Measurements from ENCODE around the gene ATL2. TPM values are rescaled to one million over a fixed set of nuclear protein-coding genes. Genes with fewer than 3 reads are reported as not detected.
"Not testable (repeated sequence)": the region's sequence is repeated elsewhere in the genome, so short reads cannot be mapped to it uniquely, and the experiment has no call there.

Gene ATL2
- total RNA-seq, 1 donor from 2014 or later = 139 TPM

GRCh38 chr2:38281095-38281742 is 95.9 kb downstream of the ATL2 start:
- Histone ChIP-seq H3K4me3 (ENCODE audit: low read depth, low read length) (no peak overlapping the region), H3K36me3 (ENCODE audit: control insufficient read depth, insufficient read depth, low read length) (no peaks in the 10 kb centered on the region), H3K27me3 (ENCODE audit: control insufficient read depth, insufficient read depth, low read length) (no peaks in the 10 kb centered on the region)
- DNase-seq (ENCODE audit: low read depth) (no peak), FAIRE-seq (no peak)
- no peak for TF ChIP-seq CTCF (IDR thresholded peaks at IDR 0.05; ENCODE audit: insufficient read depth, low read length, severe bottlenecking)

DNA sequence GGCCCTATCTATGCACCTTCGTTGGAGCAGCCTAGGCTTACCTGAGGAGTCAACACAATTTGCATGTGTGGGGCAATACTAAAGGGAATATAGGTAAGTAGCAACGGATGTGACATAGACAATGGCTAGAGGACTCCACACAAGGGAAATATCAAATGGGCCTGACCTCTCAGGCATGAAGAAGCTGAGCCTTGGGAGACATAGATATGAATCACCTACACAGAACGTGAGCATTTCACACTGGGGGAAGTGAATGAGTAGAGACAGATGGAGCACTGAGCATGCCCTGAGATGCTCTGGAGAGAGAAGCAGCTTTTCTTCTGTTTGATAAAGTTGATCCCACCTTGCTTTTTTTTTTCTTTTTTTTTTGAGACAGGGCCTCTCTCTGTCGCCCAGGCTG is 97.9 kb downstream of the ATL2 start:
- FAIRE-seq (no peak), DNase-seq (ENCODE audit: low read depth) (peak; percentile 21)
- no peaks in the 10 kb centered on the region for H3K36me3 ChIP-seq (ENCODE audit: control insufficient read depth, insufficient read depth, low read length)
- H3K27me3 ChIP-seq (ENCODE audit: control insufficient read depth, insufficient read depth, low read length) = no peaks in the 10 kb centered on the region
- no peak for TF ChIP-seq CTCF (IDR thresholded peaks at IDR 0.05; ENCODE audit: insufficient read depth, low read length, severe bottlenecking)
- H3K4me3 ChIP-seq (ENCODE audit: low read depth, low read length) = no peak overlapping the region

DNA sequence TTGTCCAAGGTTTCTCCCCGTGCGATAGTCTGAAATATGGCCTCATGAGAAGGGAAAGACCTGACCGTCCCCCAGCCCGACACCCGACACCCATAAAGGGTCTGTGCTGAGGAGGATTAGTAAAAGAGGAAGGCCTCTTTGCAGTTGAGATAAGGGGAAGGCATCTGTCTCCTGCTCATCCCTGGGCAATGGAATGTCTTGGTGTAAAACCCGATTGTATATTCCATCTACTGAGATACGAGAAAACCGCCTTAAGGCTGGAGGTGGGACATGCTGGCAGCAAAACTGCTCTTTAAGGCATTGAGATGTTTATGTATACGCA is 99.0 kb downstream of the ATL2 start:
- not testable (repeated sequence) for H3K36me3 ChIP-seq (ENCODE audit: control insufficient read depth, insufficient read depth, low read length); FAIRE-seq; DNase-seq (ENCODE audit: low read depth); H3K27me3 ChIP-seq (ENCODE audit: control insufficient read depth, insufficient read depth, low read length); H3K4me3 ChIP-seq (ENCODE audit: low read depth, low read length)

DNA sequence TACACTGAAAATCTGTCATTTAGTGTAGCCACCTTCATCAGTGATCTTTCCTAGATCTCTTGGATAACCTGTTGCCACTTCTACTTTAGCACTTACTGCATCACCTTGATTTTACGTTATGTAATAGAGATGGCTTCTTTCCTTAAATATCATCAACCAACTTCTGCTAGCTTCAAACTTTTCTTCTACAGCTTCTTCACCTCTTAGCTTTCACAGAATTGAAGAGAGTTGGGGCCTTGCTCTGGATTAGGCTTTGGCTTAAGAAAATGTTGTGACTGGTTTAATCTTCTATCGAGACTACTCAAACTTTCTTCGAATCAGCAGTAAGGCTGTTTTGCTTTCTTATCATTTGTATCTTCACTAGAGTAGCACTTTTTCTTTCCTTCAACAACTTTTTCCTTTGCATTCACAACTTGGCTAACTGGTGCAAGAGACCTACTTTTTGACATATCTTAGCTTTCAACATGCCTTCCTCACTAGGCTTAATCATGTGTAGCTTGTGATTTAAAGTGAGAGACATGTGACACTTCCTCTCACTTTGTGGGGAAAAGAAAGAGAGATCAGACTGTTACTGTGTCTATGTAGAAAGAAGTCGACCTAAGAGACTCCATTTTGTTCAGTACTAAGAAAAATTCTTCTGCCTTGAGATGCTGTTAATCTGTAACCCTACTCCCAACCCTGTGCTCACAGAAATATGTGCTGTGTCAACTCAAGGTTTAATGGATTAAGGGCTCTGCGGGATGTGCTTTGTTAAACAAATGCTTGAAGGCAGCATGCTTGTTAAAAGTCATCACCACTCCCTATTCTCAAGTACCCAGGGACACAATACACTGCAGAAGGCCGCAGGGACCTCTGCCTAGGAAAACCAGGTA is 99.6 kb downstream of the ATL2 start:
- FAIRE-seq = no peak
- TF ChIP-seq CTCF (IDR thresholded peaks at IDR 0.05; ENCODE audit: insufficient read depth, low read length, severe bottlenecking) = no peak

DNA sequence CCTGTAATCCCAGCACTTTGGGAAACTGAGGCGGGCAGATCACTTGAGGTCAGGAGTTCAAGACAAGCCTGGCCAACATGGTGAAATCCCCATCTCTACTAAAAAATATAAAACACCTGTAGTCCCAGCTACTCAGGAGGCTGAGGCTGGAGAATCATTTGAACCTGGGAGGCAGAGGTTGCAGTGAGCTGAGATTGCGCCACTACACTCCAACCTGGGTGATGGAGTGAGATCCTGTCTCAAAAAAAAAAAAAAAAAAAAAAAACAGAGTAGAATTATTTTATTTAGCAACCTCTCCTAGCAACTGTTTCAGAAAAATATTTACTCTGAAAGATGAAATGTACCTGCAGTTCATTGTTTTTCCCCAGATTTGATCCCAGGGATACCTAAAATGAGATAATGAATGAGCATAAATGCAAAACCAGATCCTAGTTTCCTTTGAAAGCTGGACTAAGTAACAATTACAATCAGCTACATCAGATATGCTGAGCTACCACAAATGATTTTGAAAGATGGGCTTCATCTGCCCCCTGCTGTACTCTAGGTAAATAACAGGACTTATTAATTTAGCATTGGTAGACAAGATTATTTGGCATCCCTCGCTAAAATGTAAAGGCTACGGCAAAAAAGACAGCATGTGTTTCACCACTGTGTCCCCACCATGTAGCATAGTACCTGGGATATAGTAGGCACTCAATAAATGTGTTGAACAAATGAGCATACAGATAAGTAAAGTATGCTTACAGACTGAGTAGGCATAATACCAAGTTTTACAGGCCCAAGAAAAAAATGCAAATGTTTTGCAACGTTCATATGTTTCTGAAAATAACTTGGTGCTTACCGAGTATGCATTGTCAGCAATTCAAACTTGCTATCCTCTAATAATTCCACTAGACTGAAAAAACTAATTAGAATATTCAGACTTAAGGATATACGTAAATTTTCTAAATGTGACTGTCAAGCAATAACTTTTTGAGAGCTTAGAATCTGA is 102.5 kb downstream of the ATL2 start:
- FAIRE-seq (no peak), DNase-seq (ENCODE audit: low read depth) (peak; percentile 79)
- no peaks in the 10 kb centered on the region for H3K27me3 ChIP-seq (ENCODE audit: control insufficient read depth, insufficient read depth, low read length)
- H3K4me3 ChIP-seq (ENCODE audit: low read depth, low read length) = no peak overlapping the region
- TF ChIP-seq CTCF (IDR thresholded peaks at IDR 0.05; ENCODE audit: insufficient read depth, low read length, severe bottlenecking) = peak; percentile 41
- no peaks in the 10 kb centered on the region for H3K36me3 ChIP-seq (ENCODE audit: control insufficient read depth, insufficient read depth, low read length)

More for the DNA sequence above, 99.6 kb downstream of the ATL2 start:
- no peaks in the 10 kb centered on the region for H3K27me3 ChIP-seq (ENCODE audit: control insufficient read depth, insufficient read depth, low read length)
- H3K36me3 ChIP-seq (ENCODE audit: control insufficient read depth, insufficient read depth, low read length) = no peaks in the 10 kb centered on the region
- no peak for DNase-seq (ENCODE audit: low read depth)
- no peak overlapping the region for H3K4me3 ChIP-seq (ENCODE audit: low read depth, low read length)

DNA sequence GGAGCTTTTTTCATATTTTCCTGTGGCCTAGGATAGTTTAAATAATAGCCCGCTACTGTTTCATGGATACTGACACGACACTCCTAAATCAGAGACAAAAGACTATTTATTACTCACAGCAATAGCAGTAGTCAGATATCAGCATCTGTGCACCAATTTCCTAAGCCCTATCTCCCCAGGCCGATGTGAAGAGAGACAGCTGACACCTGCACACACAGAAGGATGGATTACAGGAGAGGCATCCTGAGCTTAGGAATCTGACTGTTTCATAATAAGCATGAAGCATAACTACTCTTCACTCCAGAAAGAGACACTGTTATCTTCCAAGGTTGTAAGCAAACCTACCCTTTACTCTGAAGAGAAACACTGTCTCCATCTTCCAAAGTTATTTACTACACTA is 105.4 kb downstream of the ATL2 start:
- no peak for DNase-seq (ENCODE audit: low read depth)
- FAIRE-seq = no peak
- Histone ChIP-seq H3K27me3 (ENCODE audit: control insufficient read depth, insufficient read depth, low read length) (no peaks in the 10 kb centered on the region), H3K4me3 (ENCODE audit: low read depth, low read length) (no peak overlapping the region), H3K36me3 (ENCODE audit: control insufficient read depth, insufficient read depth, low read length) (no peaks in the 10 kb centered on the region)
- TF ChIP-seq CTCF (IDR thresholded peaks at IDR 0.05; ENCODE audit: insufficient read depth, low read length, severe bottlenecking) = no peak
